ENCODE results near the gene RPL39.

- TF ChIP-seq PATZ1 (CRISPR knock-in tag; IDR thresholded peaks at IDR 0.05; ENCODE audit: borderline replicate concordance) (no peak), ARNTL (CRISPR knock-in tag; IDR thresholded peaks at IDR 0.05; ENCODE audit: borderline replicate concordance, low read depth) (no peak), ZFP30 (CRISPR knock-in tag; IDR thresholded peaks at IDR 0.05) (no peak), CSRNP3 (CRISPR knock-in tag; IDR thresholded peaks at IDR 0.05) (no peak), SNAI2 (CRISPR knock-in tag; IDR thresholded peaks at IDR 0.05) (no peak), BACH2 (CRISPR knock-in tag; IDR thresholded peaks at IDR 0.05; ENCODE audit: borderline replicate concordance) (no peak), POU6F1 (CRISPR knock-in tag; IDR thresholded peaks at IDR 0.05; ENCODE audit: borderline replicate concordance, low read depth) (no peak), GLIS3 (CRISPR knock-in tag; IDR thresholded peaks at IDR 0.05) (no peak), ESRRG (CRISPR knock-in tag; IDR thresholded peaks at IDR 0.05) (no peak), ZFP3 (CRISPR knock-in tag; IDR thresholded peaks at IDR 0.05) (no peak), PPARA (CRISPR knock-in tag; IDR thresholded peaks at IDR 0.05; ENCODE audit: borderline replicate concordance) (no peak), CREB5 (CRISPR knock-in tag; IDR thresholded peaks at IDR 0.05; ENCODE audit: low read depth) (no peak), ZNF565 (CRISPR knock-in tag; conservative IDR thresholded peaks at IDR 0.05; ENCODE audit: low read depth) (no peak), ZNF8 (CRISPR knock-in tag; IDR thresholded peaks at IDR 0.05) (no peak)
These were observed 10.1 kb upstream of the RPL39 start for GRCh38 chrX:119801253-119802221.

Data from SK-N-SH treated with all-trans-retinoic acid at 6 μM for 48 hours (cell line).